Measurements from ENCODE around the gene SLC19A1.

DNA sequence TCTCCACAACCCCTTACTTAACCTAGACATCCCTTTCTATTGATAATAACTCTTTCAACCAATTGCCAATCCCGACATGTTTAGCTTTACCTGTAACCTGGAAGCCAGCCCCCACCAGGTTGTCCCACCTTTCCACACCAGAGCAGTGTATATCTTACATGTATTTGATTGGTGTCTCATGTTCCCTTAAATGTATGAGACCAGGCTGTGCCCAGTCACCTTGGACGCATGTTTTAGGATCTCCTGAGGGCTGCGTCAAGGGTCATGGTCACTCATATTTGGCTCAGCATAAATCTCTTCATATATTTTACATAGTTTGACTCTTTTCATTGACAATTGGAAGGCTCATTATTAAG lies 5.3 kb upstream of the SLC19A1 start:
- TF ChIP-seq, protein P1, sequence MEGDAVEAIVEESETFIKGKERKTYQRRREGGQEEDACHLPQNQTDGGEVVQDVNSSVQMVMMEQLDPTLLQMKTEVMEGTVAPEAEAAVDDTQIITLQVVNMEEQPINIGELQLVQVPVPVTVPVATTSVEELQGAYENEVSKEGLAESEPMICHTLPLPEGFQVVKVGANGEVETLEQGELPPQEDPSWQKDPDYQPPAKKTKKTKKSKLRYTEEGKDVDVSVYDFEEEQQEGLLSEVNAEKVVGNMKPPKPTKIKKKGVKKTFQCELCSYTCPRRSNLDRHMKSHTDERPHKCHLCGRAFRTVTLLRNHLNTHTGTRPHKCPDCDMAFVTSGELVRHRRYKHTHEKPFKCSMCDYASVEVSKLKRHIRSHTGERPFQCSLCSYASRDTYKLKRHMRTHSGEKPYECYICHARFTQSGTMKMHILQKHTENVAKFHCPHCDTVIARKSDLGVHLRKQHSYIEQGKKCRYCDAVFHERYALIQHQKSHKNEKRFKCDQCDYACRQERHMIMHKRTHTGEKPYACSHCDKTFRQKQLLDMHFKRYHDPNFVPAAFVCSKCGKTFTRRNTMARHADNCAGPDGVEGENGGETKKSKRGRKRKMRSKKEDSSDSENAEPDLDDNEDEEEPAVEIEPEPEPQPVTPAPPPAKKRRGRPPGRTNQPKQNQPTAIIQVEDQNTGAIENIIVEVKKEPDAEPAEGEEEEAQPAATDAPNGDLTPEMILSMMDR (IDR thresholded peaks at IDR 0.05): no peak
- TF ChIP-seq POLR2A (IDR thresholded peaks at IDR 0.05): no peak
